Mucosa of stomach (tissue), 1 donor: ENCODE results near the gene SAPCD1.

Experiments
- H3K27me3 ChIP-seq: one replicate; pipeline ENCODE4 v1.7.0; 2013; ENCODE audit warnings: mild to moderate bottlenecking, low read length; ENCODE audit not compliant: control insufficient read depth, insufficient read depth
- H3K36me3 ChIP-seq: one replicate; pipeline ENCODE4 v1.7.0; 2013; ENCODE audit warnings: low read length; ENCODE audit not compliant: control insufficient read depth, insufficient read depth
- H3K4me1 ChIP-seq: one replicate; pipeline ENCODE4 v1.7.0; 2013; ENCODE audit warnings: mild to moderate bottlenecking, low read length; ENCODE audit not compliant: control insufficient read depth, insufficient read depth
- H3K4me3 ChIP-seq: one replicate; pipeline ENCODE4 v1.7.0; 2013; ENCODE audit warnings: low read length
- H3K9ac ChIP-seq: one replicate; pipeline ENCODE4 v1.7.0; 2013; ENCODE audit warnings: mild to moderate bottlenecking, low read length, moderate library complexity
- H3K9me3 ChIP-seq: one replicate; pipeline ENCODE4 v1.7.0; 2013; ENCODE audit warnings: mild to moderate bottlenecking, low read length, moderate library complexity; ENCODE audit not compliant: control insufficient read depth
- donor health status: Pancreatic carcinoma.

Gene SAPCD1

DNA sequence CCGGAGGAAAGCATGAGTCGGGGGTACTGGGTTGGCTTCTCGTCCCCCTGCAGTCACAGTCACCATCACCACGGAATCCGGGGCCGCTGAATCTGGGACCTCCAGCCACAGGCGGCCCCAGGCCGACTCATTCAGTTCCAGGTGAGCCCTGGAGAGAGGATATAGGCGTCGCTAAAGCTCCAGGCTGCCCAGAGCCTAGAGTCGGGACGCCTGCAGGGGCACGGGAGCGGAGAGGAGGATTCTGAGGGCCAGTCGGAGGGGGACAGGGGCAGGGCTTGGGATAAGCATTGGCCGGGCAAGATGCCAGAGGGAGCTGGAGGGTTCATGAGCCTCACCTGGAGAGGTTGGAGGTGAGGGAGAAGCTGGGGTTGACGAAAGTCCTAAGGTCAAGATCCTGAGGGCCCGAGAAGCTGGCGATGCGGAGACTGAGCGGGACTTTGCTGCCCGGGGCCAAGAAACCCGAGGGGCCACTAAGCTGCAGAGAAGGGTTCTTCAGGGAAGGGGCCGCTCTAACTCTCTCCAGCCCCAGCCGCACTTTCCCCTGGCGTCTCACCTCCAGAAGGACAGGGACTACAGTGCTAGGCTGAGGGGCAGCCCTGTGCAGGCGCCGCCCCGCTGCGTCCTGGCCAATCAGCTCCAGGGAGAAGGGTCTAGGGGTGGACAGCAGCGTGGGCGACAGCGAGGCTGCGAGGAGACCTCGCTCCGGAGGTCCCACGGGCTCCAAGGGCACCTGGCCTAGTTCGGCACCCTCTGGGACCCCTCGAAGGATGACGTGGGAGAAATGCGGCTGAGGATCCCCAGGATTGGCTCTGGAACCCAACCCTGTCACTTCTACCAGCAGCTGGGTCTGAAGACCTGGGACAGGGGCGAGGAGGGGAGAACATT, 3.7 kb downstream of the SAPCD1 start:
- H3K4me3 ChIP-seq = no peak overlapping the region
- H3K4me1 ChIP-seq = peaks cover 13% of the 10 kb centered on the region
- no peaks in the 10 kb centered on the region for H3K36me3 ChIP-seq
- H3K9ac ChIP-seq = peak overlapping the region; percentile 36
- H3K9me3 ChIP-seq = no peaks in the 10 kb centered on the region
- no peaks in the 10 kb centered on the region for H3K27me3 ChIP-seq

DNA sequence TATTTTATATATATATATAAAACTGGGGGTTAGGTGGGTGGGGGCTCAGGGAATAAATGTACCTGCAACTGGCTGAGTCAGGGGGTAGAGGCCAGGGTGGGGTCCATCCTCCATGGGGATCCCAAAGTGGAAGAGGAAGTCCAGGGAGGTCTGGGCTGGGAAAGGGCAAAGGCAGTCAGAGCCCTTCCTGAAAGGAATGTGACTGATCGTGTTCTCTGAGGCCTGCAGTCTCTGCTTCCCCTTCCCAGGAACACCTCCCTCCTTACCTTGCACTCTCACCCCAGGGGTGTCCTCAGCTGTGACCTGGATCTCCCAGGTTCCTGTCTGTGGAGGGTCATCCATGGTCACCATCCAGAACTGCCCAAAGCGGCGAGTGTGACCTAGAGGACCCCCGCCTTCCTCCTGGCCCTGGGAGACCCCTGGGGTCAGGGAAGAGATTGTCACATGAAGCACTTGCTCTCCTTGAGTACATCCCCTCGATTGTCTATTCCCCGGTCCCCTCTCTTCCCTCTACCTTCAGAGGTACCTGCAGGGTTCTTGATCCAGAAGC, 4.7 kb downstream of the SAPCD1 start:
- Histone ChIP-seq H3K4me3 (no peak overlapping the region), H3K36me3 (no peaks in the 10 kb centered on the region), H3K9ac (no peak overlapping the region), H3K4me1 (peaks cover 7% of the 10 kb centered on the region), H3K27me3 (no peaks in the 10 kb centered on the region), H3K9me3 (no peaks in the 10 kb centered on the region)

DNA sequence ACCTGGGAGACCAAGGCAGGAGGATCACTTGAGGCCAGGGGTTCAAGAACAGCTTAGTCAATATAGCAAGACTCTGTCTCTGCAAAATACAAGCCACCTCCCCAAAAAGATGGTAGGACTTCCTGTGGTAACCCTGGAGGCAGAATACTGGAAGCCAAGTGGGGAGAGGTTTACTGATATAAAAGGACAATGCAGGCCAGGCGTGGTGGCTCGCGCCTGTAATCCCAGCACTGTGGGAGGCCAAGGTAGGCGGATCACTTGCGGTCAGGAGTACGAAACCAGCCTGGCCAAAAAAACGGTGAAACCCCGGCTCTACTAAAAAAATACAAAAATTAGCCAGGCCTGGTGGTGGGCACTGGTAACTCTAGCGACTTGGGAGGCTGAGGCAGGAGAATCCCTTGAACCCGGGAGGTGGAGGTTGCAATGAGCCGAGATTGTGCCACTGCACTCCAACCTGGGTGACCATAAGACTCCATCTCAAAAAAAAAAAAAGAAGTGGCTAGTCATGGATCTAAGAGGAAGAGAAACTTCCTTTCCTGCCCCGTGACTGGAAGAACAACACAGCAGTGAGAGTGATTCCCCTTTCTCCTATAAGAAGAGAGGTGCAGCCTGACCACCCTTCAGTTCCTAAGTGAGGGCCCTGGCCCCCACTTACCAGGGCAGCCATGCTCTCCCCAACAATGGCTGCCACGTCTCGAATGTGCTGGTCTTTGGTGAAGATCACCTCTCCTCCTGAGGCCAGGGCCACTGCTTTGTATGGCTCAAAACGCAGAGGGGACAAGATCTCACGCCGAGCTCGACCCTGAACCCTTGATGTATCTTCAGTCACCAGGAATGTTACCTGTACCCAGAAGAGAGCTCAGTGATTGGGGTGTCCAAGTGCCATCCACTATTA, 6.2 kb downstream of the SAPCD1 start:
- Histone ChIP-seq H3K4me3 (no peak overlapping the region), H3K27me3 (no peaks in the 10 kb centered on the region), H3K9ac (no peak overlapping the region), H3K9me3 (no peaks in the 10 kb centered on the region), H3K4me1 (peaks cover 9% of the 10 kb centered on the region), H3K36me3 (no peaks in the 10 kb centered on the region)

GRCh38 chr6:31769684-31770371, 7.4 kb downstream of the SAPCD1 start:
- Histone ChIP-seq H3K9ac (no peak overlapping the region), H3K9me3 (no peaks in the 10 kb centered on the region), H3K4me1 (peaks cover 5% of the 10 kb centered on the region), H3K4me3 (no peak overlapping the region), H3K27me3 (no peaks in the 10 kb centered on the region), H3K36me3 (no peaks in the 10 kb centered on the region)

DNA sequence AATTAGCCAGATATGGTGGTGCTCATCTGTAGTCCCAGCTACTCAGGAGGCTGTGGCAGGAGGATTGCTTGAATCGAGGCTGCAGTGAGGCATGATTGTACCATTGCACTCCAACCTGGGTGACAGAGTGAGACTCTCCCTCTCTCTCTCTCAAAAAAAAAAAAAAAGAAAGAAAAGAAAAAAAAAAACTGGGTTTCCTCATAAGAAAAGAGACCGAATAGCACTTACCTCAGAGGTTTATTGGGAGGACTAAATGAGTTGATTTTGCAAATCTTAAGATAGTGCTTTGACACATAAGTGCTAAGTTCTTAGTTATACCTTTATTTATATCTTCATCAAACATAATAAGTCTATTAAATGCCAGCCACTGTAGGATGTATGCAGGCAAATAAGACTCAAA, 8.4 kb downstream of the SAPCD1 start:
- H3K27me3 ChIP-seq = no peaks in the 10 kb centered on the region
- no peak overlapping the region for H3K4me3 ChIP-seq
- H3K9me3 ChIP-seq = no peaks in the 10 kb centered on the region
- no peaks in the 10 kb centered on the region for H3K36me3 ChIP-seq
- no peak overlapping the region for H3K9ac ChIP-seq
- H3K4me1 ChIP-seq = peaks cover 16% of the 10 kb centered on the region

DNA sequence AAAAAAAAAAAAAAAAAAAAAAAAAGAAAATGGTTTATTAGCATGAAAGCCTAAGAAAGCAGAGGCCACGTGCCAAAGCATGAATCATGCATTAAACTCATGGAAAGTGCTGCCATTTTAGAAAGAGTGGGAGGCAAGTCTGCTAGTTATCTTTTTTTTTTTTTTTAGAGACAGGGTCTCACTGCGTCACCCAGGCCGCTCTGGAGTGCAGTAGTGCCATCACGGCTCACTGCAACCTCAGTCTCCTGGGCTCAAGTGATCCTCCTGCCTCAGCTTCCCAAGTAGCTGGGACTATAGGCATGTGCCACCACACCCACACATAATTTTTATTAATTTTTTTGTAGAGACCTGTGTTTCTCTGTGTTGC, 9.5 kb downstream of the SAPCD1 start:
- Histone ChIP-seq H3K4me1 (peaks cover 27% of the 10 kb centered on the region), H3K9me3 (no peaks in the 10 kb centered on the region), H3K9ac (no peak overlapping the region), H3K27me3 (no peaks in the 10 kb centered on the region), H3K4me3 (no peak overlapping the region), H3K36me3 (no peaks in the 10 kb centered on the region)

GRCh38 chr6:31775184-31775583, 12.7 kb downstream of the SAPCD1 start:
- peaks cover 3% of the 10 kb centered on the region for H3K36me3 ChIP-seq
- peak overlapping the region; percentile 89 for H3K9ac ChIP-seq
- no peaks in the 10 kb centered on the region for H3K27me3 ChIP-seq
- H3K9me3 ChIP-seq = no peaks in the 10 kb centered on the region
- H3K4me3 ChIP-seq = no peak overlapping the region
- peaks cover 38% of the 10 kb centered on the region for H3K4me1 ChIP-seq

GRCh38 chr6:31775633-31776484, 13.4 kb downstream of the SAPCD1 start:
- H3K36me3 ChIP-seq = peaks cover 7% of the 10 kb centered on the region
- no peaks in the 10 kb centered on the region for H3K27me3 ChIP-seq
- peaks cover 38% of the 10 kb centered on the region for H3K4me1 ChIP-seq
- no peak overlapping the region for H3K4me3 ChIP-seq
- no peaks in the 10 kb centered on the region for H3K9me3 ChIP-seq
- H3K9ac ChIP-seq = peak overlapping the region; percentile 89

DNA sequence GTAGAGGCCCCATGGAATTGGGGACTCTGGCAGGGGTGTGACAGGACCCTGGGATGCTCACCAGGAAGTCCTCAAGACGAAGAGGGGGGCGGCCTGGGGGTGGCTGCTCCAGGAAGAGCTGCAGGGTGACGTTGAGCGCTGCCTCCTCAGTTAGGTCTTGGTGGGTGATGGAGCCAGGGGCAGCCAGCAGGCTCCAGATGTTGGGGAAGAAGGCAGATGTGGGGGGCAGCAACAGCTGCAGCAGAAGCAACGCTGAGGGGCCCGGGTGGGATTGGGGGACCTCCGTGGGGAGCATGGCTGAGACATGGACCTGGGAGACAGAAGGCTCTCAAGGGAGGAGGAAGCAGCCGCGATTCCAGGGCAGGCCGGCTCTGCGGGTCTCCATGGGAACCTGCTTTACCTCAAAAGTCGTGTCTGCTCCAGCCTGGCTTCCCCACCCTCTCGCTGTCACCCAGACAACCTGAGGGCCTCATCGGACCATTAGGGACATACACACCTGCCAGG, 14.1 kb downstream of the SAPCD1 start:
- H3K27me3 ChIP-seq = no peaks in the 10 kb centered on the region
- peak overlapping the region; percentile 60 for H3K4me3 ChIP-seq
- H3K9me3 ChIP-seq = no peaks in the 10 kb centered on the region
- H3K9ac ChIP-seq = peak overlapping the region; percentile 89
- H3K4me1 ChIP-seq = peaks cover 38% of the 10 kb centered on the region
- H3K36me3 ChIP-seq = peaks cover 7% of the 10 kb centered on the region

- Histone ChIP-seq H3K4me1 (peaks cover 38% of the 10 kb centered on the region), H3K36me3 (peaks cover 7% of the 10 kb centered on the region), H3K4me3 (peak within 1 kb of the TSS; percentile 60), H3K27me3 (no peaks in the 10 kb centered on the region), H3K9me3 (no peaks in the 10 kb centered on the region), H3K9ac (peak within 1 kb of the TSS; percentile 89)
Measured at GRCh38 chr6:31776989-31777666, 14.7 kb downstream of the SAPCD1 start, which contains the start of gene VWA7. Gene VWA7, minus strand, starts transcription at chr6:31777328. Its CDS starts 549 bp downstream, at chr6:31776779.
